ENCODE measurements around the gene FLYWCH2.

FLYWCH2 gene

GRCh38 chr16:2912330-2913199, 29.6 kb downstream of the FLYWCH2 start:
- peak overlapping the region; percentile 85 for H3K4me3 ChIP-seq (ENCODE audit: low read depth, low read length)
- ChIA-PET POLR2A (interaction anchor here (0.8 to 2.4 kb wide), 3 partner anchors 9 to 110 kb away, joined by 3 to 14 read pairs (median 4); partner anchors contain the start of gene FLYWCH2), CTCF (interaction anchor here (0.8 to 18.7 kb wide), 10 partner anchors 9 to 74 kb away, joined by 3 to 396 read pairs (median 6); partner anchors contain the start of gene FLYWCH2)
- no peak for TF ChIP-seq CTCF (IDR thresholded peaks at IDR 0.05; ENCODE audit: insufficient read depth, low read length, missing control alignments)
- DNase-seq (ENCODE audit: low read depth, low spot score), result no peak

DNA sequence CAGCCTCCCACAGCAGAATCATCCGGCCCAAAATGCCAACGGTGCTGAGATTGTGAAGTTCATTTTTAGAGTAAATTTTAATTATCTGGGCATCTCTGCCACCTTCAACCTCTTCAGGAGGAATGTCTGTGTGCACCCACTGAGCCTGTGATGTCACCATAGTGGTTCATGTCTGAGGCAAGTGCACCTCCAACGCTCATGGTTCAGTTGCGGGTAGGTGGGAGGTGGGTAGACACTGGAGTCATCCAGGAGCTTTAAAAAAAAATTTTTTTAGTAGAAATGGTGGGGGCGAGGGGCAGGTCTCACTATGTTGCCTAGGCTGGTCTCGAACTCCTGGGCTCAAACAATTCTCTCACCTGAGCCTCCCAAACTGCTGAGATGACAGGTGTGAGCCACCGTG, 30.6 kb downstream of the FLYWCH2 start:
- no peak for DNase-seq (ENCODE audit: low read depth, low spot score)
- CTCF ChIA-PET, result interaction anchor here (1.0 to 18.7 kb wide), 8 partner anchors 8 to 75 kb away, joined by 3 to 396 read pairs (median 8); partner anchors contain the start of gene FLYWCH2
- TF ChIP-seq CTCF (IDR thresholded peaks at IDR 0.05; ENCODE audit: insufficient read depth, low read length, missing control alignments), result no peak

GRCh38 chr16:2914233-2914632, 31.2 kb downstream of the FLYWCH2 start:
- ChIA-PET CTCF (interaction anchor here (1.1 to 18.7 kb wide), 6 partner anchors 8 to 75 kb away, joined by 3 to 396 read pairs (median 58); partner anchors contain the start of gene FLYWCH2), POLR2A (no interaction called here)
- no peak for DNase-seq (ENCODE audit: low read depth, low spot score)
- no peak overlapping the region for H3K4me3 ChIP-seq (ENCODE audit: low read depth, low read length)
- TF ChIP-seq CTCF (IDR thresholded peaks at IDR 0.05; ENCODE audit: insufficient read depth, low read length, missing control alignments), result no peak

More for the DNA sequence above, 30.6 kb downstream of the FLYWCH2 start:
- peak overlapping the region; percentile 85; the same call in 1 of the 2 replicates for H3K4me3 ChIP-seq (ENCODE audit: low read depth, low read length)
- POLR2A ChIA-PET, result interaction anchor here (2.4 kb wide), 1 partner anchor 30 kb away, joined by 14 read pairs; the partner anchor contains the start of gene FLYWCH2

DNA sequence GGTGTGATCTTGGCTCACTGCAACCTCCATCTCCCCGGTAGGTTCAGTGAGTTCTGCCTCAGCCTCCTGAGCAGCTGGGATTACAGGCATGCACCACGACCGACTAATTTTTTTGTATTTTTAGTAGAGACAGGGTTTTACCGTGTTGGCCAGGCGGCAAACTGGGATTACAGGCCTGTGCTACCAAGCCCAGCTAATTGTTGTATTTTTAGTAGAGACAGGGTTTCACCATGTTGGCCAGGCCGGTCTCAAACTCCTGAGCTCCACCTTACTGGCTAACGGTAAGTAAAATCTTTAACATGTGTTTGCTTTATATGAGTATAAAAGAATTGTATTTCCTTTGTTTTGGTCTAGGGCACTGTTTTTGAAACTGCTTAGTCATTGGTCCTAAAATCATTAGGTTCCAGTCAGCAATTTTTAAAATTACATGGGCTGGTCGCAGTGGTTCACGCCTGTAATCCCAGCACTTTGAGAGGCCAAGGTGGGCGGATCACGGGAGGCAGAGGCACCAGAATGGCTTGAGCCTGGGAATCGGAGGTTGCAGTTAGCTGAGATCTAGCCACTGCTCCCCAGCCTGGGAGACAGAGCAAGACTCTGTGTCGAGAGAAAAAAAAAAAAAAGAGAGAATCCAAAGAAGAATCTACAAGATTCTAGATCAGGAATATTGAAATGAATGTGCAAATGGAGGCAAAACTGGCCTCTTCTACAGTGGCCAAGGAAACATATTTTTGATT, 32.3 kb downstream of the FLYWCH2 start:
- POLR2A ChIA-PET, result no interaction called here

DNA sequence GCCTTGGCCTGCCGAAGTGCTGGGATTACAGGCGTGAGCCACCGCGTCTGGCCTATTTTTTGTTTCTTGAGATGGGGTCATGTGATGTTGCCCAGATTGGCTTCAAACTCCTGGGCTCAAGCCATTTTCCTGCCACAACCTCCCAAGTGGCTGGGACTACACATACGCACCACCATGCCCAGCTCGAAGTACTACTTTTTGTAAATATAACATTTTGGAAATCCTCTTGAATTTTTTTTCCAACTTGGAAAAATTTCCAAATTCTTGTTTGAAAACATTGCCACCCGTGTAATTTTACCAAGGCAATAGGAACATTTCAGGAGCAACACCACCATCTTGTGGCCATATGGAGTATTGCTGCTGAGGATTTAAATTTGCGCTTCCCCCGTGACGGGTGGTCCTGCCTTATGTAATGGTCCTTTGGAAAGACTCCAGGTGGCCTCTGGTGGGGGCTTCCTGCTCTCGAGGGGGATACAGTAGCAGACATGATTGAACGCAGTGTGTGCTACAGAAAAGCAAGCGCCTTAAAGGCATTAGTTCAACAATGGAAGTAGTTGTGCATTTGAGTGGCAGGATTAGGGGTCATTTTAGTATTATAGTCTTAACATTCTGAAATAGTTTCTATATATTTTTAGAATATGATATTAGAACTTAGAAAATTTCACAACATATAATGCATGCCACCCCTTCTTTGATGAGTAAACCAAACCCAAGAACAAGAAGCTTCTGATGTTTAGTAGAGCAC, 36.7 kb downstream of the FLYWCH2 start:
- CTCF ChIA-PET, result interaction anchor here (0.7 to 18.7 kb wide), 23 partner anchors 7 to 199 kb away, joined by 3 to 396 read pairs (median 3); partner anchors contain the start of genes FLYWCH1, FLYWCH2 and PRSS27

More for the DNA sequence above, 32.3 kb downstream of the FLYWCH2 start:
- TF ChIP-seq CTCF (IDR thresholded peaks at IDR 0.05; ENCODE audit: insufficient read depth, low read length, missing control alignments), result no peak
- DNase-seq (ENCODE audit: low read depth, low spot score), result no peak
- CTCF ChIA-PET, result interaction anchor here (1.1 to 18.7 kb wide), 6 partner anchors 7 to 76 kb away, joined by 3 to 396 read pairs (median 58); partner anchors contain the start of gene FLYWCH2
- H3K4me3 ChIP-seq (ENCODE audit: low read depth, low read length), result no peak overlapping the region

More for the DNA sequence above, 36.7 kb downstream of the FLYWCH2 start:
- TF ChIP-seq CTCF (IDR thresholded peaks at IDR 0.05; ENCODE audit: insufficient read depth, low read length, missing control alignments), result peak; percentile 74
- POLR2A ChIA-PET, result interaction anchor here (0.6 kb wide), 1 partner anchor 94 kb away, joined by 3 read pairs; no protein-coding TSS in a partner anchor
- no peak for DNase-seq (ENCODE audit: low read depth, low spot score)
- no peak overlapping the region for H3K4me3 ChIP-seq (ENCODE audit: low read depth, low read length)
